ENCODE data around the gene FAM181B.

FAM181B gene
- total RNA-seq = 0 to 0.07 reads per million in 2 donors

GRCh38 chr11:82733444-82734119 is at the start of gene FAM181B:
TSS of gene FAM181B (minus strand) at chr11:82733864. CDS start at chr11:82733729, 135 bp downstream.
- peak in 1 of 5 experiments; percentile 25 for DNase-seq

GRCh38 chr11:82782825-82783374 is 49.2 kb upstream of the FAM181B start:
- DNase-seq = no peak

- no peak for DNase-seq
Measured at GRCh38 chr11:82778776-82779175, 45.1 kb upstream of the FAM181B start.

GRCh38 chr11:82776377-82776776 is 42.7 kb upstream of the FAM181B start:
- DNase-seq = no peak

- DNase-seq = peak in 1 of 5 experiments; percentile 46
Measured at GRCh38 chr11:82775736-82776346, 42.2 kb upstream of the FAM181B start.

- DNase-seq = no peak
Measured at GRCh38 chr11:82775218-82775617, 41.6 kb upstream of the FAM181B start.

- no peak for DNase-seq
Measured at GRCh38 chr11:82771781-82772180, 38.1 kb upstream of the FAM181B start.

GRCh38 chr11:82767123-82767522 is 33.5 kb upstream of the FAM181B start:
- no peak for DNase-seq

- DNase-seq = peak in 1 of 5 experiments; percentile 22
Measured at GRCh38 chr11:82765466-82766034, 31.9 kb upstream of the FAM181B start.

- DNase-seq = no peak
Measured at GRCh38 chr11:82763167-82763566, 29.5 kb upstream of the FAM181B start.

- DNase-seq = no peak
Measured at GRCh38 chr11:82759649-82760048, 26.0 kb upstream of the FAM181B start.

GRCh38 chr11:82757660-82758357 is 24.1 kb upstream of the FAM181B start:
- DNase-seq = no peak

GRCh38 chr11:82756765-82757639 is 23.3 kb upstream of the FAM181B start:
- DNase-seq = no peak

GRCh38 chr11:82754410-82754809 is 20.7 kb upstream of the FAM181B start:
- no peak for DNase-seq

GRCh38 chr11:82753921-82754320 is 20.3 kb upstream of the FAM181B start:
- DNase-seq = no peak

GRCh38 chr11:82752801-82753200 is 19.1 kb upstream of the FAM181B start:
- no peak for DNase-seq

- DNase-seq = peak in 1 of 5 experiments; percentile 10
Measured at GRCh38 chr11:82750643-82751139, 17.0 kb upstream of the FAM181B start.

GRCh38 chr11:82747471-82747870 is 13.8 kb upstream of the FAM181B start:
- DNase-seq = no peak

- no peak for DNase-seq
Measured at GRCh38 chr11:82738091-82738490, 4.4 kb upstream of the FAM181B start.

- no peak for DNase-seq
Measured at GRCh38 chr11:82734120-82734479, 436 bp upstream of the FAM181B start.

GRCh38 chr11:82732734-82733443 is 775 bp downstream of the FAM181B start:
- peak in 1 of 5 experiments; percentile 4 for DNase-seq

Measured in T-helper 2 cell (primary cell).